ENCODE data around the gene SNRPB. TPM values are rescaled to one million over a fixed set of nuclear protein-coding genes. Genes with fewer than 3 reads are reported as not detected.

SNRPB gene
- total and polyA plus RNA-seq, 2 of the 13 experiments (the other 11 are each of a cell fraction or from before 2014, with no cell fraction given) = 473 to 844 TPM

GRCh38 chr20:2475850-2476741 lies 5.5 kb upstream of the SNRPB start (continued):
- TF ChIP-seq POLR2AphosphoS5 (IDR thresholded peaks at IDR 0.05; ENCODE audit: low read depth, low read length) = no peak; the same call in 1 of the 2 replicates
- no peak for TF ChIP-seq ZNF550 (CRISPR knock-in tag; IDR thresholded peaks at IDR 0.05; ENCODE audit: borderline replicate concordance)
- TF ChIP-seq ZKSCAN1 (IDR thresholded peaks at IDR 0.05; ENCODE audit: low read length) = no peak
- TF ChIP-seq MEF2D (CRISPR knock-in tag; IDR thresholded peaks at IDR 0.05) = peak; percentile 71
- TF ChIP-seq AKNA (CRISPR knock-in tag; IDR thresholded peaks at IDR 0.05; ENCODE audit: borderline replicate concordance) = no peak
- no peak for TF ChIP-seq FOSL1 (CRISPR knock-in tag; IDR thresholded peaks at IDR 0.05; ENCODE audit: borderline replicate concordance)
- peak; percentile 34 for TF ChIP-seq TAF1 (CRISPR knock-in tag; IDR thresholded peaks at IDR 0.05)
- TF ChIP-seq HNF4G (IDR thresholded peaks at IDR 0.05; ENCODE audit: borderline replicate concordance, low read depth, low read length) = no peak
- TF ChIP-seq HNF4G (CRISPR knock-in tag; IDR thresholded peaks at IDR 0.05; ENCODE audit: borderline replicate concordance, low read depth) = peak; percentile 56
- peak; percentile 95; the same call in 1 of the 2 replicates for TF ChIP-seq TRAFD1 (CRISPR knock-in tag; IDR thresholded peaks at IDR 0.05; ENCODE audit: borderline replicate concordance)
- TF ChIP-seq ZNF598 (CRISPR knock-in tag; IDR thresholded peaks at IDR 0.05; ENCODE audit: borderline replicate concordance) = peak; percentile 91; the same call in 1 of the 2 replicates
- TF ChIP-seq ARID2 (CRISPR knock-in tag; IDR thresholded peaks at IDR 0.05; ENCODE audit: borderline replicate concordance) = no peak
- no peak for TF ChIP-seq CERS6 (CRISPR knock-in tag; IDR thresholded peaks at IDR 0.05)
- TF ChIP-seq SIX4 (CRISPR knock-in tag; IDR thresholded peaks at IDR 0.05) = peak; percentile 66; the same call in 1 of the 2 replicates
- peak; percentile 98 for TF ChIP-seq GATAD2A (CRISPR knock-in tag; IDR thresholded peaks at IDR 0.05)
- no peak for TF ChIP-seq RFXANK (CRISPR knock-in tag; IDR thresholded peaks at IDR 0.05)
- no peak for TF ChIP-seq IRF1 (CRISPR knock-in tag; IDR thresholded peaks at IDR 0.05; ENCODE audit: low read depth)
- no peak for TF ChIP-seq ZNF235 (CRISPR knock-in tag; IDR thresholded peaks at IDR 0.05; ENCODE audit: borderline replicate concordance)
- TF ChIP-seq BORCS8-MEF2B (CRISPR knock-in tag; IDR thresholded peaks at IDR 0.05) = peak; percentile 91; the same call in 1 of the 2 replicates
- peak; percentile 55; the same call in 1 of the 2 replicates for TF ChIP-seq CBX5 (CRISPR knock-in tag; IDR thresholded peaks at IDR 0.05; ENCODE audit: borderline replicate concordance)
- TF ChIP-seq TOE1 (CRISPR knock-in tag; IDR thresholded peaks at IDR 0.05) = no peak
